ENCODE data around the gene UBL7. TPM values are rescaled to one million over a fixed set of nuclear protein-coding genes. Genes with fewer than 3 reads are reported as not detected.

The UBL7 gene
- total RNA-seq, 4 donors from 2014 or later: 31.2 to 44.0 (median 35.2) TPM

DNA sequence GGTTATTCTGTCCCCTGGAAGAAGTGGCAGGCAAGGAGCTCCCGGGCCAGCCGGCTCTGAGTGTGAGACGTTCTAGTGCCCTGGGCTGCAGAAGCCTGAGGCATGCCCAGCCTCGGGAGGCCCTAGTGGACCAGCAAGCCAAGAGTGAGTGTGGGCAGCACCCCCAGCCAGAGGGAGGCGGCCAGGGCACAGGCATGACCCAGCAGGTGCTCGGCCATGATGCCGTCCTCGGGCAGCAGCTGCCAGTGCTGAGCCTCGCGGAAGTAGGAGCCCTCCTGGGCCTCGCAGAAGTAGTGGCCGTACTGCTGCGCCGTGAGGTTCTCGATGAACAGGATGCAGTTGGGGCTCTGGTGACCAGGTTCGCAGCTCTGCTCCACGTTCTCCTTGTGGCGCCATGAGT lies 50.5 kb downstream of the UBL7 start:
- no peak for DNase-seq
- WGBS, 2 donors: 98% methylated on average over 11 of the region's 18 CpGs; no CpG with 5 or more reads in 1 of the 2 donors

DNA sequence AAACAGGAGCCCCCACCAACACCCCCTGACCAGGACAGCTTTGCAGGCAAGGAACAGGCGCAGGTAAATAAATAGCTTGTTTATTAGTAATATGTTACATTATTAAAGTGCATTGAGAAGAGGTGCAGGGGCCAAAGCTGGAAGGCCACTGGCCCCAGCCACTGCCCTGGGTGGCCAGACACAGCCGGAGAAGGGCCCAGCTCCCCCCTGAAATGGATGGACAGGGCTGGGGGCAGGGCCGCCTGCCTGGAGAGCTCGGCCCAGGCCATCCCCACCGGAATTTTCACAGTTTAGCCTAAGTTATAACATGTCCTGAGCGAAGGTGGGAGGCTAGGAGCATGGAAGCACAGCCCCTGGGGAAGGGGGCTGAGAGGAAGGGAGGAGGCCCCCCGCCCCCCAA lies 51.7 kb downstream of the UBL7 start:
- H3K27me3 ChIP-seq: peaks cover 0 to 29% (median 0%) of the 10 kb centered on the region in 4 donors
- TF ChIP-seq, protein P1, sequence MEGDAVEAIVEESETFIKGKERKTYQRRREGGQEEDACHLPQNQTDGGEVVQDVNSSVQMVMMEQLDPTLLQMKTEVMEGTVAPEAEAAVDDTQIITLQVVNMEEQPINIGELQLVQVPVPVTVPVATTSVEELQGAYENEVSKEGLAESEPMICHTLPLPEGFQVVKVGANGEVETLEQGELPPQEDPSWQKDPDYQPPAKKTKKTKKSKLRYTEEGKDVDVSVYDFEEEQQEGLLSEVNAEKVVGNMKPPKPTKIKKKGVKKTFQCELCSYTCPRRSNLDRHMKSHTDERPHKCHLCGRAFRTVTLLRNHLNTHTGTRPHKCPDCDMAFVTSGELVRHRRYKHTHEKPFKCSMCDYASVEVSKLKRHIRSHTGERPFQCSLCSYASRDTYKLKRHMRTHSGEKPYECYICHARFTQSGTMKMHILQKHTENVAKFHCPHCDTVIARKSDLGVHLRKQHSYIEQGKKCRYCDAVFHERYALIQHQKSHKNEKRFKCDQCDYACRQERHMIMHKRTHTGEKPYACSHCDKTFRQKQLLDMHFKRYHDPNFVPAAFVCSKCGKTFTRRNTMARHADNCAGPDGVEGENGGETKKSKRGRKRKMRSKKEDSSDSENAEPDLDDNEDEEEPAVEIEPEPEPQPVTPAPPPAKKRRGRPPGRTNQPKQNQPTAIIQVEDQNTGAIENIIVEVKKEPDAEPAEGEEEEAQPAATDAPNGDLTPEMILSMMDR (IDR thresholded peaks at IDR 0.05): no peak
- TF ChIP-seq POLR2A (IDR thresholded peaks at IDR 0.05): no peak
- H3K27ac ChIP-seq: no peak overlapping the region
- H3K4me1 ChIP-seq: no peaks in the 10 kb centered on the region
- peaks cover 0 to 6% (median 0%) of the 10 kb centered on the region in 3 donors for H3K36me3 ChIP-seq
- intact Hi-C loops (cut with DNase I): no loop called here
- WGBS, 2 donors: 79 to 100% methylated on average over 1 to 7 of the region's 7 CpGs
- DNase-seq: no peak
- H3K4me3 ChIP-seq: no peak overlapping the region
- no peaks in the 10 kb centered on the region for H3K9me3 ChIP-seq

More for the DNA sequence above, 50.5 kb downstream of the UBL7 start:
- Histone ChIP-seq H3K27me3 (peaks cover 0 to 23% (median 0%) of the 10 kb centered on the region in 4 donors), H3K27ac (no peak overlapping the region), H3K9me3 (no peaks in the 10 kb centered on the region), H3K4me1 (no peaks in the 10 kb centered on the region), H3K4me3 (no peak overlapping the region), H3K36me3 (peaks cover 0 to 7% (median 0%) of the 10 kb centered on the region in 3 donors)
- intact Hi-C loops (cut with DNase I): no loop called here
- TF ChIP-seq, protein P1 (IDR thresholded peaks at IDR 0.05): no peak
- no peak for TF ChIP-seq POLR2A (IDR thresholded peaks at IDR 0.05)

DNA sequence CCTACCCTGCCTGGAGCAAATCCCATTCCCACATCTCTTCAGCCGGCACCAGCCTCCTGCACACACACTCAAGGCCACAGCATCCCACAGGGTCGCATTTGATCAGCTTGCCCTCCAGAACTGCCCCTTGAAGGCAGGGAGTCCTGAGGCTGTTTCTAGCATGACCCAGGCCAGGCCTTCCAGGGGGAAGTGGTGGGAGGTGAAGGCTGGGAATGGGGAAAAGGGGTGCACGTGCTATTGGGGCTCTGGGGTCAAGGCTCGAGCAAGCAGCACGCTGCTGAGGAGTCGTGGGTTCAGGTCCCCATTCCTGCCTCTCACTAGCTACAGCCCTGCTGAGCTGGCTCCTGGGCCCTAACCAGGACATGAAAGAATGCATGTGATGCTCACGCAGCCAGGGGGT lies 52.1 kb downstream of the UBL7 start:
- 80 to 82% methylated on average over 3 to 6 of the region's 7 CpGs for WGBS, 2 donors
- Histone ChIP-seq H3K27me3 (peaks cover 0 to 32% (median 0%) of the 10 kb centered on the region in 4 donors), H3K4me3 (no peak overlapping the region), H3K27ac (no peak overlapping the region), H3K9me3 (no peaks in the 10 kb centered on the region), H3K4me1 (peaks cover 0 to 2% (median 0%) of the 10 kb centered on the region in 3 donors), H3K36me3 (peaks cover 0 to 6% (median 0%) of the 10 kb centered on the region in 3 donors)
- no peak for DNase-seq
- intact Hi-C loops (cut with DNase I): no loop called here
- TF ChIP-seq, protein P1 (IDR thresholded peaks at IDR 0.05): no peak
- no peak for TF ChIP-seq POLR2A (IDR thresholded peaks at IDR 0.05)

DNA sequence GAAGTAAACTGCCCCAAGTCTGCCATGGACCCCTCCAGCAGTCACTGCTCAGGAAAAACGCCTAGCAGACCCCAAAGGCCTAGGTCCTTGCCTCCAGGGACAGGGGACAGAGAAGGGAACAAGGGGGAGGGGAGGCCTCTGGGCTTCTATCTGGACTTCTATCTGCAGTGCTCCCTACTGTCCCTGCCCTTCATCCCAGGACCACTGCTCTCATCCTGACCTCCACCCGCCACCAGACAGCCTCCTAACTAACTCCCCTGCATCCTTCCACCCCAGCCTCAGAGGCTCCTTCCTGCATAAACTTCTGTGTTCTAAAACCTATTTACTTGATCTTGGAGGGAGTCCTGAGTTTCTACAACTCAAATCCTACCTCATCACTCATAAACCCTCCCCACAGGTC lies 52.6 kb downstream of the UBL7 start:
- WGBS, 2 donors: 71 to 75% methylated on average over 2 of the region's 2 CpGs
- DNase-seq: no peak

DNA sequence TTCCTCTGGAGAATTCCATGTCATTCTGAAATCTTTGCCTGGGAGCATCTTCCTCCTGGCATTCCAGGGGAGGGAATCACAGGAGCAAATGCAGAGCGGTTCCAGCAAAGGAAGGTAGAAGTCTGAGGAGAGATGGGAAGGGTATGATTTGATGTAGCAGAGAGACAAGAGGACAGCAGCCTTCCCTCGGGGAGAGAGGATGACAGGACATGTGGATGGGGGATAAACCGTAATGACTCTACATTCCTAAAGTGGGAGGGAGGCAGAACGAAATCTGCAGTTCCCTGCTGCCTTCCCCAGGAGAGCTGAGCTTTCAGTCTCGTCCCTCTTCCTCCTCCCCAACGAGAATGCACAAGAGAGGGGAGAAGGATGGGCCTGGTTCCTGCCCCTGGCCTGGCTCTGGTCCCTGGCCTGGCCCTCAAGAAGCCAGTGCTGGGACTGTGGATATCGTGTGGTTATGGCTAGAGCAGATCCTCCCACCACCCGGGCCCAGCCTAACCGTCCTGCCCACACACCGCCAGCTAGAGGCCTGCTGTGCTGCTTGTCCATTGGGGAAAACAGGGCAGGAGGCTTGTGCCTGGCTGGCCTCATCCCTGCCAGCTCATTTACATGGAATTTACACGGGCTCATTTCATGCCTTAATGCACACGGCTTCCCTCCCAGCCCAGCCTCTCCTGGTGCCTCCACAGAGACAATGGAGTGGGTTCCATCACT lies 53.8 kb downstream of the UBL7 start:
- intact Hi-C loops (cut with DNase I): no loop called here
- H3K4me1 ChIP-seq: peaks cover 3 to 19% (median 3%) of the 10 kb centered on the region in 3 donors
- TF ChIP-seq, protein P1 (IDR thresholded peaks at IDR 0.05): no peak
- TF ChIP-seq POLR2A (IDR thresholded peaks at IDR 0.05): no peak
- DNase-seq: no peak
- peaks cover 0 to 6% (median 0%) of the 10 kb centered on the region in 3 donors for H3K36me3 ChIP-seq
- no peaks in the 10 kb centered on the region for H3K9me3 ChIP-seq
- 49 to 61% methylated on average over 6 to 7 of the region's 12 CpGs for WGBS, 2 donors
- H3K4me3 ChIP-seq: no peak overlapping the region
- H3K27me3 ChIP-seq: peaks cover 0 to 48% (median 0%) of the 10 kb centered on the region in 4 donors
- H3K27ac ChIP-seq: no peak overlapping the region

More for the DNA sequence above, 52.6 kb downstream of the UBL7 start:
- Histone ChIP-seq H3K4me1 (peaks cover 0 to 7% (median 0%) of the 10 kb centered on the region in 3 donors), H3K36me3 (peaks cover 0 to 6% (median 0%) of the 10 kb centered on the region in 3 donors), H3K27ac (no peak overlapping the region), H3K4me3 (no peak overlapping the region), H3K27me3 (peaks cover 0 to 37% (median 0%) of the 10 kb centered on the region in 4 donors), H3K9me3 (no peaks in the 10 kb centered on the region)
- intact Hi-C loops (cut with DNase I): no loop called here
- TF ChIP-seq POLR2A (IDR thresholded peaks at IDR 0.05): no peak
- TF ChIP-seq, protein P1 (IDR thresholded peaks at IDR 0.05): no peak
